Lung (tissue), 12 donors: ENCODE measurements around the gene UTP4. TPM values are rescaled to one million over a fixed set of nuclear protein-coding genes. Genes with fewer than 3 reads are reported as not detected.
A peak's percentile ranks its signal among the peaks of the same experiment; 100 is the strongest.

ENCODE experiments used
- ATAC-seq: fragments of 200-7000 bp; cut with Tn5 transposase; one replicate; pipeline ENCODE4 v1.9.1; 2020; ENCODE audit warnings: moderate number of reproducible peaks; ENCODE audit not compliant: insufficient read depth, low FRiP score
- DNase-seq, 3 donors: peaks; one replicate each; pipeline ENCODE4 v3.0.0-alpha.2; 2013 to 2017
- H3K27ac ChIP-seq, 2 donors: one replicate each; pipeline ENCODE4 v1.5.1; 2013; ENCODE audit warnings: mild to moderate bottlenecking in 2 of 2, moderate library complexity in 2 of 2, control low read depth in 1 of 2, inconsistent platforms in 1 of 2, low read depth in 1 of 2, low read length in 1 of 2
- H3K27me3 ChIP-seq, 3 donors: one replicate each; pipeline ENCODE4 v1.5.1; 2013; ENCODE audit warnings: low read length in 2 of 3; ENCODE audit not compliant: control insufficient read depth in 3 of 3, insufficient read depth in 3 of 3
- H3K36me3 ChIP-seq, 4 donors: one replicate each; pipeline ENCODE4 v1.5.1; 2013; ENCODE audit warnings: low read length in 4 of 4, mild to moderate bottlenecking in 1 of 4, moderate library complexity in 1 of 4; ENCODE audit not compliant: control insufficient read depth in 4 of 4, insufficient read depth in 4 of 4
- H3K4me1 ChIP-seq, 5 donors: one replicate each; pipeline ENCODE4 v1.5.1; 2013; ENCODE audit warnings: low read length in 5 of 5, mild to moderate bottlenecking in 2 of 5, moderate library complexity in 1 of 5; ENCODE audit not compliant: control insufficient read depth in 5 of 5, insufficient read depth in 5 of 5
- H3K4me3 ChIP-seq: one replicate; pipeline ENCODE4 v1.5.1; 2013; ENCODE audit warnings: mild to moderate bottlenecking, control low read depth, moderate library complexity
- H3K9ac ChIP-seq, 2 donors: one replicate each; pipeline ENCODE4 v1.5.1; 2013; ENCODE audit warnings: low read length in 2 of 2, control low read depth in 1 of 2; ENCODE audit not compliant: insufficient read depth in 1 of 2
- H3K9me3 ChIP-seq, 4 donors: one replicate each; pipeline ENCODE4 v1.5.1; 2013; ENCODE audit warnings: low read length in 3 of 4, mild to moderate bottlenecking in 1 of 4, moderate library complexity in 1 of 4; ENCODE audit not compliant: control insufficient read depth in 4 of 4, insufficient read depth in 3 of 4
- WGBS, 2 donors: extraction: QIAGEN DNeasy Blood & Tissue Kit; methylation state at CpG; one replicate each; pipeline ENCODE4 v1.1.7; 2013; 5-methylcytosine and 5-hydroxymethylcytosine counted together
- polyA plus RNA-seq, 2 donors: library from polyadenylated mRNA; stranded (reverse); fragments of 200-250 nt; gene quantifications; one replicate each; pipeline ENCODE4 v1.2.1, GENCODE V29; 2013
- total RNA-seq, 2 donors: library from RNA; depleted of rRNA in 1 of 2; stranded (reverse); fragments of >200 nt in 1 of 2; gene quantifications; one replicate each; pipeline ENCODE4 v1.2.1, GENCODE V29; 2014 to 2021
- TF ChIP-seq, protein P1 (sequence below): IDR thresholded peaks from 2 replicates; pipeline ENCODE4 v1.5.1; 2012; ENCODE audit warnings: mild to moderate bottlenecking; ENCODE audit errors: control extremely low read depth, extremely low read depth
- donor health status: control.
- donor health status: control.
- donor health status: Bipolar disorder and iron deficiency.
- donor health status: healthy.
- donor health status: DM: yes; HTN: yes; CAD: no.

UTP4 gene
- total and polyA plus RNA-seq, 4 donors = 18.1 to 34.5 (median 26.0) TPM

DNA sequence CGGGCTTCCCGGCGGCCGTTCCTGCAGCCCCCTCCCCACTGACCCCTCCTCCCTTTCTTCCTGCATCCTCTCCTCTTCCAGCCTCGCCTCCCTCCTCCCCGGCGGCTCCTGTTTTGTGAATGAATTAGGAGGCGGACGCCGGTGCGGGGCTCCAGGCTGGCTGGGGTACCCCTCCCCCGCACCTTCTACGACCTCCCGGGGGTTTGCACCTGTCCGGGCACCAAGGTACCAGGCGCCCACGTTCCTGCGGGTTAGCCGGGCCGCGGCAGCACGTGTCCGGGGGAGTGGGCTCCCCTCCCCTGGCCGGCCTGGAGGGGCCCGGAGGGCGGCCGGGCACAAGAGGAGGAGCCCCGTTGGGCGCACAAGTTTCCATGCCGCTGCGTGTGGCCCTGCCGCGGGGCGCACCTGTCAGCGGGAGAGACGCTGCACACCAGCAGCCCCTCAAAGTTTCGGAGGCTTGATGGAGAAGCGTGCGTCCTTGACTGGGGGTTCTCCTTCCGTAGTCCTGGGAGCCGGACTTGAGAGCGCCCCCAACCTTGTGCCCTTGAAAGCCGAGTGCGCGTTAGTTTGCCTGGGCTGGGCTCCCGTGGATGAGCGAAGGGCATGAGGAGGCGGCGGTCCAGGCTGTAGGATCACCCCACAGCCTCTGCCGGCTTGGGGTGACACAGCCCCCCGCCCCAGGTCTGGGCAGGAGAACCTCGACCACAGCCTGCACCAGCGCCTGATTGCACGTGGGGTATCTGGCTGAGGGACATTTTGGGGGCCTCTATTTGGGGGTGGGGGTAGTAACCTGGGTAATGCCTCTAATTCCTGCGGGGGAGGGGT lies 25.7 kb upstream of the UTP4 start:
- ATAC-seq (no peak), DNase-seq (no peak)
- peaks cover 0 to 13% (median 6%) of the 10 kb centered on the region in 4 donors for H3K36me3 ChIP-seq
- peaks cover 0 to 26% (median 8%) of the 10 kb centered on the region in 5 donors for H3K4me1 ChIP-seq
- H3K27ac ChIP-seq = peak overlapping the region in 1 of 2 donors; percentile 27
- H3K9ac ChIP-seq = peak overlapping the region in 1 of 2 donors; percentile 37
- no peaks in the 10 kb centered on the region for H3K9me3 ChIP-seq
- 1% methylated on average over 42 to 55 of the region's 55 CpGs for WGBS, 2 donors
- TF ChIP-seq, protein P1, sequence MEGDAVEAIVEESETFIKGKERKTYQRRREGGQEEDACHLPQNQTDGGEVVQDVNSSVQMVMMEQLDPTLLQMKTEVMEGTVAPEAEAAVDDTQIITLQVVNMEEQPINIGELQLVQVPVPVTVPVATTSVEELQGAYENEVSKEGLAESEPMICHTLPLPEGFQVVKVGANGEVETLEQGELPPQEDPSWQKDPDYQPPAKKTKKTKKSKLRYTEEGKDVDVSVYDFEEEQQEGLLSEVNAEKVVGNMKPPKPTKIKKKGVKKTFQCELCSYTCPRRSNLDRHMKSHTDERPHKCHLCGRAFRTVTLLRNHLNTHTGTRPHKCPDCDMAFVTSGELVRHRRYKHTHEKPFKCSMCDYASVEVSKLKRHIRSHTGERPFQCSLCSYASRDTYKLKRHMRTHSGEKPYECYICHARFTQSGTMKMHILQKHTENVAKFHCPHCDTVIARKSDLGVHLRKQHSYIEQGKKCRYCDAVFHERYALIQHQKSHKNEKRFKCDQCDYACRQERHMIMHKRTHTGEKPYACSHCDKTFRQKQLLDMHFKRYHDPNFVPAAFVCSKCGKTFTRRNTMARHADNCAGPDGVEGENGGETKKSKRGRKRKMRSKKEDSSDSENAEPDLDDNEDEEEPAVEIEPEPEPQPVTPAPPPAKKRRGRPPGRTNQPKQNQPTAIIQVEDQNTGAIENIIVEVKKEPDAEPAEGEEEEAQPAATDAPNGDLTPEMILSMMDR = no peak
- H3K4me3 ChIP-seq = peak overlapping the region; percentile 44
- peaks cover 0 to 24% (median 8%) of the 10 kb centered on the region in 3 donors for H3K27me3 ChIP-seq

DNA sequence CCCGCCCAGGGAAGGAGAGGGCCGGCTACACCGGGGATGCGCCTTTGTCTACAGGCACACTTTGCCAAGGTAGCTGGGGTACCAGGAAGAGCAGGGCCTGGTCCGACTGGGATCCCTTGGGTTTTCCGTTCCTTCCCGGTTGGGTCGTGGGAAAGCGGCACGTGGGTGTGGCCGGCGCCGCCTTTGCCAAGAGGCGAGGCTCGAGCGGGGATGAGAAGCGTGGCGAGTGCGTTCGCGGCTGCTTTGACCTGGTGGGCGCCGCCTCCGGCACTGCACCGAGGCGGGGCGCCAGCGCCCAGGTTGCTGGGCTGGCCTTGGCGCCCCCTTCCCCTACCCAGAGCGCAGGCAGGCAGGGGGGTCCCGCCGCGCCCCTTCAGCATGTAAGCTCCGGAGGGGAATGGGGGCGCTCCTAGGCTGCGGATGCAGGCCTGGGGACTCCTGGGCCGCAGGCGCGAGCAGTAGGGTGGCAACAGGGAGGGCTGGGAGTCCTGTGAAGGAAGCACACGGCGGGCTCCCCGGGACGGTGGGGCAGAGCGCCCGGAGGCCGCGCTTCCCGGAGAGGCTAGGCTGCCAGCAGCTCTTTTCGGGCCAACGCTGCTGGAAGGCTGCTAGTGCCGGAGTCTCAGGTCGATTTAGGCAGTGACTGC lies 25.0 kb upstream of the UTP4 start:
- H3K4me3 ChIP-seq = peak overlapping the region; percentile 44
- no peak overlapping the region for H3K27ac ChIP-seq
- H3K27me3 ChIP-seq = peaks cover 0 to 24% (median 8%) of the 10 kb centered on the region in 3 donors
- 2 to 5% methylated on average over 51 to 52 of the region's 52 CpGs for WGBS, 2 donors
- no peaks in the 10 kb centered on the region for H3K9me3 ChIP-seq
- TF ChIP-seq, protein P1 = no peak
- peaks cover 0 to 26% (median 6%) of the 10 kb centered on the region in 5 donors for H3K4me1 ChIP-seq
- H3K9ac ChIP-seq = peak overlapping the region in 1 of 2 donors; percentile 25
- H3K36me3 ChIP-seq = peaks cover 0 to 13% (median 7%) of the 10 kb centered on the region in 4 donors
- no peak for DNase-seq
- ATAC-seq = no peak

DNA sequence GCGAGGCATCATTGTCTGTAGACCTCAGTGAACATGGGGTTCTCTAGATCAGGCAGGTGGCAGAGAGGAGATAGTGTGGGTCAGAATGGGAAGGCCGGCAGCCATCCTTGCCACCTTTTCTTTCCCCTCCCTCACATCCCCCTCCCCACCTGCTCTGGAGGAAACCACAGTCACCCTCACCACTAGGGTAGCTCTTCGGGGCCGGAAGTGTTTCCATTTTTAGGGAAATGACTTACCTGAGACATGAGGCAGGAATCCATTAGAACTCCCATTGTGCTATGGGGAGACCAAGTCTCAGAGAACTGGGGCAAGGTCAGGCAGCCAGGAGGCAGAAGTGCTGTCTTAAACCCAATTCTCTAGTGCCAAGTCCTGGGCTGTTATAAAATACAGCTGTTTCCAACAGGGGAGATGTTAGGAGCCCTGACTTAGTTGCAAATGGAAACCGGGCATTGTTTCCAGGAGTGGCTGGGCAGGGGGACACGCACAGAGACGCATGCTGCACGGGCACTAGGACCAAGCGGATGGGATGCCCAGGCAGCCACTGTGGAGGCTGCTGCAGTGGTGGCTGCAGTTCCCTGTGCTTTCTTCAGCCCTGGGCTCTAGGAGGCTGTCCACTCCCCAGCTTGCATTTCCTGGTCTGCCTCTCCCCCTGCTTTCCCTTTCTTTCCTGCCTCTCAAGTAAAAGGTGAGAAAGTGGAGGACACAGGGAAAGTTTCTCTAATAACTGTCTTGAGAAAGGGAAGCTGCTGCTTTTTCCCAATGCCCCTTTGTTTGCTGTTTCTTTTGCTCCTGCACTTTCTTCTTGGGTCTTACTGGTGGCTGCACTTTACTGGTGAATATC lies 24.2 kb upstream of the UTP4 start:
- H3K36me3 ChIP-seq = peaks cover 0 to 15% (median 9%) of the 10 kb centered on the region in 4 donors
- H3K9me3 ChIP-seq = no peaks in the 10 kb centered on the region
- no peak for ATAC-seq
- no peak overlapping the region for H3K9ac ChIP-seq
- TF ChIP-seq, protein P1 = no peak
- H3K4me3 ChIP-seq = no peak overlapping the region
- DNase-seq = no peak
- H3K27me3 ChIP-seq = peaks cover 0 to 24% (median 8%) of the 10 kb centered on the region in 3 donors
- H3K27ac ChIP-seq = peak overlapping the region in 1 of 2 donors; percentile 26
- H3K4me1 ChIP-seq = peaks cover 0 to 26% (median 6%) of the 10 kb centered on the region in 5 donors
- WGBS, 2 donors = 54 to 55% methylated on average over 9 of the region's 9 CpGs
